Measurements from ENCODE around the gene LIPK.

GRCh38 chr10:88800152-88801125 lies 94.4 kb downstream of the LIPK start:
- no peak for TF ChIP-seq NANOG (IDR thresholded peaks at IDR 0.05; ENCODE audit: insufficient read depth, low read depth, low read length, poor library complexity, severe bottlenecking)
- no peak for TF ChIP-seq HDAC2 (IDR thresholded peaks at IDR 0.05; ENCODE audit: borderline replicate concordance in 1 of 2, low read depth in 2 of 2, low read length in 2 of 2)
- TF ChIP-seq YY1 (IDR thresholded peaks at IDR 0.05; ENCODE audit: low read depth, low read length), result no peak
- TF ChIP-seq, protein P1, sequence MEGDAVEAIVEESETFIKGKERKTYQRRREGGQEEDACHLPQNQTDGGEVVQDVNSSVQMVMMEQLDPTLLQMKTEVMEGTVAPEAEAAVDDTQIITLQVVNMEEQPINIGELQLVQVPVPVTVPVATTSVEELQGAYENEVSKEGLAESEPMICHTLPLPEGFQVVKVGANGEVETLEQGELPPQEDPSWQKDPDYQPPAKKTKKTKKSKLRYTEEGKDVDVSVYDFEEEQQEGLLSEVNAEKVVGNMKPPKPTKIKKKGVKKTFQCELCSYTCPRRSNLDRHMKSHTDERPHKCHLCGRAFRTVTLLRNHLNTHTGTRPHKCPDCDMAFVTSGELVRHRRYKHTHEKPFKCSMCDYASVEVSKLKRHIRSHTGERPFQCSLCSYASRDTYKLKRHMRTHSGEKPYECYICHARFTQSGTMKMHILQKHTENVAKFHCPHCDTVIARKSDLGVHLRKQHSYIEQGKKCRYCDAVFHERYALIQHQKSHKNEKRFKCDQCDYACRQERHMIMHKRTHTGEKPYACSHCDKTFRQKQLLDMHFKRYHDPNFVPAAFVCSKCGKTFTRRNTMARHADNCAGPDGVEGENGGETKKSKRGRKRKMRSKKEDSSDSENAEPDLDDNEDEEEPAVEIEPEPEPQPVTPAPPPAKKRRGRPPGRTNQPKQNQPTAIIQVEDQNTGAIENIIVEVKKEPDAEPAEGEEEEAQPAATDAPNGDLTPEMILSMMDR (IDR thresholded peaks at IDR 0.05; ENCODE audit: control extremely low read depth in 1 of 3, insufficient read depth in 1 of 3, low read depth in 1 of 3, low read length in 3 of 3), result no peak

Data from H1 (cell line).